ENCODE measurements around the gene CAMKMT. TPM values are rescaled to one million over a fixed set of nuclear protein-coding genes. Genes with fewer than 3 reads are reported as not detected.

The CAMKMT gene
- total RNA-seq, 1 donor from 2014 or later = 5.8 TPM

DNA sequence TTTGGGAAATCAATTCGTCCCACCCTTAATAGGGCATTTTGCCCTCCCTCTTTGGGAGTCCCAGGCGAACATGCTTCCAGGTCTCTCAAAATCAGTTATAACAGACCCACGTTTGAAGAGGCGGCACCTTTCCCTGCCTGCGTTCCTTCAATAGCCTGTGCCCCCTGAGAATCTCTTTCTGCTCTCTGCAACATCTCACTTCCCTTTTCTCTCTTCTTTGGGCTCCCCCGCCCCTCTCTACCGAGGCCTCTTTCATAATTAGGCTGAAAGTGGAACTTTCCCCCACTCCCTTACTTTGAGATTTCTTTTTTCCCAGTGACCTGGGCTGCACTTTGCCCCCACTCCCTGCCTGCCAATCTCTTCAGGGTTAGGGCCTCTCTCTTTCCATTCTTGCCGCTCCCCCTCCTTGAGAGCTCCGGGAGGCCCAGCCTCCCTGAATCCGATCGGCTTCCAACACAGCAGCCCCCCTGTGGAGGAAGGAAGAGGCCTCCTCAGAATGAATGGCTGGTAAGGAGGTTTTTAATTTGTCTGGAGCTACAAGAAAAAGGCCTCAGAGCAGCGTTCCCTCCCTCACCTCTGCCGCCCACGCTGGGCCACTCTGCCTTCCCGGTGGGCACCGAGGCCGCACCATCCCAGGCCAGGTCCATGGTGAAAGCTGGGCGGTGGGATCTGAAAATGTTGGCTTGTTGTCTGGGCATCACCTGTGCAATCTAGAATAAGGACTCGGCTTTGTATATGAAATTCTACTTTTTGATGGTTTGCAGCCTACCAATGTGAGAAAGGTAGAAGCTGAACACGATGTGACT is 417.1 kb downstream of the CAMKMT start:
- no peak overlapping the region for H3K4me3 ChIP-seq (ENCODE audit: low read depth, low read length)
- peaks cover 10% of the 10 kb centered on the region for H3K27me3 ChIP-seq (ENCODE audit: control insufficient read depth, insufficient read depth, low read length)
- TF ChIP-seq, protein P1, sequence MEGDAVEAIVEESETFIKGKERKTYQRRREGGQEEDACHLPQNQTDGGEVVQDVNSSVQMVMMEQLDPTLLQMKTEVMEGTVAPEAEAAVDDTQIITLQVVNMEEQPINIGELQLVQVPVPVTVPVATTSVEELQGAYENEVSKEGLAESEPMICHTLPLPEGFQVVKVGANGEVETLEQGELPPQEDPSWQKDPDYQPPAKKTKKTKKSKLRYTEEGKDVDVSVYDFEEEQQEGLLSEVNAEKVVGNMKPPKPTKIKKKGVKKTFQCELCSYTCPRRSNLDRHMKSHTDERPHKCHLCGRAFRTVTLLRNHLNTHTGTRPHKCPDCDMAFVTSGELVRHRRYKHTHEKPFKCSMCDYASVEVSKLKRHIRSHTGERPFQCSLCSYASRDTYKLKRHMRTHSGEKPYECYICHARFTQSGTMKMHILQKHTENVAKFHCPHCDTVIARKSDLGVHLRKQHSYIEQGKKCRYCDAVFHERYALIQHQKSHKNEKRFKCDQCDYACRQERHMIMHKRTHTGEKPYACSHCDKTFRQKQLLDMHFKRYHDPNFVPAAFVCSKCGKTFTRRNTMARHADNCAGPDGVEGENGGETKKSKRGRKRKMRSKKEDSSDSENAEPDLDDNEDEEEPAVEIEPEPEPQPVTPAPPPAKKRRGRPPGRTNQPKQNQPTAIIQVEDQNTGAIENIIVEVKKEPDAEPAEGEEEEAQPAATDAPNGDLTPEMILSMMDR (IDR thresholded peaks at IDR 0.05; ENCODE audit: insufficient read depth, low read length, poor library complexity, severe bottlenecking) = no peak
- DNase-seq (ENCODE audit: low read depth) = no peak
- no peaks in the 10 kb centered on the region for H3K36me3 ChIP-seq (ENCODE audit: control insufficient read depth, insufficient read depth, low read length)

DNA sequence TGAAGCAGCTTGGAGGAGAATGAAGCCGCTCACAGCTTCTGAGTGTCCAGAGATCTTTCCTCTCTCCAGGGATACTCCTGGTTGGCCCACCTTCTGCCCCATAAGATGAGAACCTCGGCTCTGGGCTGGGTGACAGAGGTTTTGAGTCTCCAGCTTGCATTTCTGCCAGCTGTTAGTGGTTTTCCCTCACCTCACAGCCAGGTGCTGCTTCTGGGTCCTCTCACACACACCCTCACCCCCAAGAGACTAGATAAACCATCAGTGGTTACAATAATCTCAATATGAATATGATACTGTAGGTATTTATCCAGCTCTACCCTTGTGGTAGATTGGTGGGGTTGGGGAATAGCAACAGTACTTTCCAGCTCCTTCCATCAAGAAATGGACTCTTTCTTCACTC is 418.0 kb downstream of the CAMKMT start:
- Histone ChIP-seq H3K36me3 (ENCODE audit: control insufficient read depth, insufficient read depth, low read length) (no peaks in the 10 kb centered on the region), H3K4me3 (ENCODE audit: low read depth, low read length) (no peak overlapping the region), H3K27me3 (ENCODE audit: control insufficient read depth, insufficient read depth, low read length) (peaks cover 10% of the 10 kb centered on the region)
- TF ChIP-seq, protein P1 (IDR thresholded peaks at IDR 0.05; ENCODE audit: insufficient read depth, low read length, poor library complexity, severe bottlenecking) = no peak
- DNase-seq (ENCODE audit: low read depth) = no peak

DNA sequence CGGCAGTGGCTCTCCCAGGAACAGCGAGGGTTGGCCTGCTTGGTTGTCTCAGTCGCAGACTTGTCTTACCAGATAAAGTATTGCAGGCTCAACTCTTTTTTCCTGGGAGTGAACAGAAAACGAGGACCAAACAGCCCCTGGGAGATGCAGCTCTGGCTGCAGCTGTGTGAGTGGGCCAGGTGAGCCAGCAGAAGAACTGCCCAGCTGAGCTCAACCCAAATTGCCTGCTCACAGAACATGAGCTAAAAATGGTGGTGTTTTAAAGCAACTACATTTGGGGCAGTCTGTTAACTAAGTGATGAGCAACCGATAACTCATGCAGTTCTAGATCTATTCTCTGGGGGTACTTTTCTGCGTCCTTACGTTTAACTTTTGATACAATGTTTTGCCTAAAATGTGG is 418.7 kb downstream of the CAMKMT start:
- Histone ChIP-seq H3K4me3 (ENCODE audit: low read depth, low read length) (no peak overlapping the region), H3K27me3 (ENCODE audit: control insufficient read depth, insufficient read depth, low read length) (peaks cover 10% of the 10 kb centered on the region), H3K36me3 (ENCODE audit: control insufficient read depth, insufficient read depth, low read length) (no peaks in the 10 kb centered on the region)
- TF ChIP-seq, protein P1 (IDR thresholded peaks at IDR 0.05; ENCODE audit: insufficient read depth, low read length, poor library complexity, severe bottlenecking) = no peak
- DNase-seq (ENCODE audit: low read depth) = no peak

DNA sequence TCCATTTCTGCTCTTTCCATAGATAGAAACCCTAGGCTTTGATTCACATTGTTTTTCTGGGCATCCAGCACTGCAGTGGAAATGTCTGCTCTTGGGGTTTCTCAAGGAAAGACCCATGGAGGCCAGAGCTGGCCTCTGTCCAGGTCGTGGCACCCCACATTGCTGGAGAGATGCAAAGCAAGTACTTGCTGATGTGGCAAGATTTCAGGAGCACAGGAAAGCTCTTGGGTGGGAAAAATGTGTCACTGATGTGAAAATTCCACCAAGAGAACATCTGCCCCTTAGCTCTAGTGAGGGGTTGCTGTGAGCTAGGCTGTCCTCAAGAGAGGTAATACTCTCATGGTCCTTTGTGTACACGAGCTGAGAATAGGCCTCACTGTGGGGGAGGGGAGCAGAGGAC is 423.7 kb downstream of the CAMKMT start:
- no peak overlapping the region for H3K4me3 ChIP-seq (ENCODE audit: low read depth, low read length)
- no peak for DNase-seq (ENCODE audit: low read depth)
- TF ChIP-seq, protein P1 (IDR thresholded peaks at IDR 0.05; ENCODE audit: insufficient read depth, low read length, poor library complexity, severe bottlenecking) = no peak
- H3K36me3 ChIP-seq (ENCODE audit: control insufficient read depth, insufficient read depth, low read length) = no peaks in the 10 kb centered on the region
- peaks cover 4% of the 10 kb centered on the region for H3K27me3 ChIP-seq (ENCODE audit: control insufficient read depth, insufficient read depth, low read length)

DNA sequence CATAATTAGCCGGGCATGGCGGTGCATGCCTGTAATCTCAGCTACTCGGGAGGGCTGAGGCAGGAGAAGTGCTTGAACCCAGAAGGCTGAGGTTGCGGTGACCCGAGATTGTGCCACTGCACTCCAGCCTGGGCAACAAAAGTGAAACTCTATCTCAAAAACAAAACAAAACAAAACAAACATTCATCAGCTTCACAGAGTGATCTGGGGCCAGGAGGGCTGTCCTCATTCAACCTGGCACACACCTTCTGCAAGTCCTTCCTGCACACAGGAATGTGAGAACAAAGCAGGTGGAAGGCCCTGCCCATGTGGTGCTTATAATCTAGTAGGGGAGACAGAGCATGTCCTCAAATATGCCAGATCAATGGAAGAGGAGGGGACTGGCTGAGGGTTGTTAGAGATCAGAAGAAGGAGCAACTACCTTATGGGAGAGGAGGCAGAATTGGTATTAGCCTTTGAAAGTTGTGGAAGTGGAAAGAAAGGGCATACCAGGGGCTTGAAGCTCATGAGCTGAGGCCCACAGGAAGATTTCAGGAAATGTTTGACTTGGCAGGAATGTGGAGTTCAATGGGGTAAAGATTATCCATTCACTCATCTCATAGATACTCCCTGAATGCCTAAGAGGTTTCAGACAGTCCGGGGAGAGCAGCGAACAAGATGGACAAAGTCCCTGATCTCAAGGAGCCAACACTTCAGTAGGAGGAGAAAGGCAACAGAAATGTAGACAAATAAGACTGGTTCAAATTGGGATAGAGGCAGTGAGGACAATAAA is 424.5 kb downstream of the CAMKMT start:
- DNase-seq (ENCODE audit: low read depth) = no peak
- no peaks in the 10 kb centered on the region for H3K36me3 ChIP-seq (ENCODE audit: control insufficient read depth, insufficient read depth, low read length)
- TF ChIP-seq, protein P1 (IDR thresholded peaks at IDR 0.05; ENCODE audit: insufficient read depth, low read length, poor library complexity, severe bottlenecking) = no peak
- H3K4me3 ChIP-seq (ENCODE audit: low read depth, low read length) = no peak overlapping the region
- H3K27me3 ChIP-seq (ENCODE audit: control insufficient read depth, insufficient read depth, low read length) = peaks cover 6% of the 10 kb centered on the region

Measured in kidney epithelial cell (primary cell).